NCI-H187 (cell line): Measurements from ENCODE around the gene CYRIA.
A peak's percentile ranks its signal among the peaks of the same experiment; 100 is the strongest.

Experiments
- DNase-seq, 2 experiments: peaks; one replicate each; lab custom pipeline; 2025; lab: John Stamatoyannopoulos, UW

CYRIA gene

DNA sequence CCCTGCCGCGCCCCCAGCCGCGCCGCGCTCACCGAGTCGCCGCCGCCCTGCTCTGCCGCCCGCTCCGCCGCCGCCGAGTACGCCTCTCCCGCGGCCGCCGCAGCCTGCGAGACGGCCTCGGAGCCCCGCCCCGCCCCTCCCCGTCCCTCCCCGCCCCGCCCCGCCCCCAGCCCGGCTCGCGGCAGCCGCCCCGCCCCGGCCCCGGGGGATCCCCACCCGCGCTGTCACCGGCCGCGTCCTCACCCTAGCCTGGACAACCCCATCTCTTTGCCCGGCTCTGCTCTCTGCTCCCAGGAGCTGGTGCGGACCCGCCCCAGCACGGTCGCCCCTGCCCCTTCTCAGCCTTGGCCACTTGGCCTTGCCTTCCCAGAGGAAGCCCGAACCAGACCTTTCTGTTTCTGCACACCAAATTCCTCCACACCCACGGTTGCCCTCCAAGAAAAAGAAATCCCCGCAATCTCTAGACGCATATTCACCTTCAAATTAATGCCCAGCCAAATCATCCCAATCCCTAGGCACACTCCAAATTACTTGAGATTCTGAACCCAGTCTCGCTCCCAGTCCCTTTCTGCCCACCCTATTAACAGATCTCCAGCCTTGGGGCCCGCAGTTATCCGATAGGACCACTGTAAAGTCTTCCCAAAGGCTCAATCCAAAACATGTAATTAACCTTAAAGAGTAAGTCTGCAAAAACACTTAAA, at the start of gene CYRIA:
TSS of gene CYRIA (minus strand) at position 87 of the 701 bp plus-strand sequence. CDS start 77,715 bp downstream, outside the sequence.
- peak in 1 of 2 experiments; percentile 27 for DNase-seq

DNA sequence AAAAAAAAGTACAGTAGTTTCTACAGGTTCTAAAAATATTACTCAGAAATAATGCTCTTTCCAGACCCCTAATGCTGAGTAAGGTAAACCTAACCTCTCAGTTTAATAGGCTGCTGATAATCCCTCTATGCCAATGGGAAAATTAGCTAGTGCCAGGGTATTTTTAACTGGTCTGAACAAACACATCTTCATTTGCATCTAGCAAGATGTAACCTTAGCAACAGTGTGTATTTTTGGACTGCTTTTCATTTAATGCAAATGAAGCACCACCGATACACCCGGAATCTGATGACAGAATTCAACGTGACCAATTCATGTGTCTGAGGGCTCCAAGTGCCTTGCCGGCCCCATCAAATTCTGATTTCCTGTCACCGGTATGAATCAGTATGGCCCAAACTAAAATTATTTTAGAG, 47.4 kb upstream of the CYRIA start:
- no peak for DNase-seq

DNA sequence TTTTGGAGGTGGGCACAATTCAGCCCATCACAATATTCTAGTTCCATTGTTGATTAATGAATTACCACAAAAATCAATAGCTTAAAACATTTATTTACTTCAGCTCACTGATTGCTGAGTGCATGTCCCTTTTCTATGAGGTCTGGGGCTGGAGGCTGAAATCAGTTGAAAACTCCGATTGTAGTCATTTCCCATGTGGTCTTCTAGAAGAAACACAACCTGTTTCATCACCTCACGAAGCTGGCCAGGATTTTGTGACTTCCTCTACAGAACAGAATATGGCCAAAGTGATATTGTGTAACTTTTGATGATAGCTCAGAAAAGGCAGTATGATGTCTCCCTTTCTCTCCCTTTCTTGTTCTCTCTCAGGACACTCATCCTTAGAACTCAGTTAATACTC, 44.1 kb upstream of the CYRIA start:
- no peak for DNase-seq

DNA sequence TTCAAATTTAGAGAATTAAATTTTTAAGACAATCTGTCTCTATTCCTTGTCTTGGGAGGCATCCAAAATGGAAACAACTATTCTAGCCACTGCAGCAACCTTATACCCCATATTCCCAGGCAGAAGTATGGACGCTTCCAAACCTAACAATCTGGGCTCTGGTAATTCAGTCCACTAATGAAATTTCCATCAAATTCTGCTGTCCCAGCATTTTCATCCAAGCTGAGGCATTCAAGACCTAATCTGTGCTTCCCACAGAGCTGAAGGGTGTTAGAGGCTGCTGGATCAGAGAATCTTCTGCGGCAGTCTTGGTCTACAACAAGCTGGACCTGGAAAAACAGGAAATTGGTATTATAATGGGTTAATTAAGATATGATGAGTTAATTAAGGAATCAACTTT, 42.5 kb upstream of the CYRIA start:
- no peak for DNase-seq

DNA sequence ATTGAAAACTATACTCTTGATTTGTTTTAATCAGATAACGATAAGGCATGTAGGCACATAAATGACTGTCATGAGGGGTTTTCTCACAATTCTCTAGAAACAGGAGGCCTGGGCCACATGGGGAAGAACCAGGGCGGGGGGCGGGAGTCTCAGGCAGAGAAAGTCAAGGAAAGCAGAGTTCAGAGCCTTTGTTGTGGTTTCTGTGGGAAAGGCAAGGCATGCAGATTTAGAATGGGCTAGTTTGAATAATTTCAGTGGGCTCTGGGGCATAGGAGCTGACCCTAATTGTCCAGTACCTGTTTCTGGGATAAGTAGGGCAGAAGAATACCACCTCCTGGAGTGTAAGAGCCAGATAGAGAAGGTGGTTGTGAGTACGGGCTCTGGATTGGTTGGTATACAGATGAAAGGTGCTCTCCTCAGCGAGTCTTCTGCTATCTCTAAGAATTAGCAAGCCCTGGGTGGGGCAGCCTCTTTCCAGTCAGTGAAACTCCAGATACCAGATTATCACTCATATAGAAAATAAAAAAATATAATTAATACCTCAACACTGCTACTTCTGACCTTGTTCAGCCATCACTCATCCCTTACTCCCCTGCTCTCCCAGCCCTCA, 41.5 kb upstream of the CYRIA start:
- no peak for DNase-seq

DNA sequence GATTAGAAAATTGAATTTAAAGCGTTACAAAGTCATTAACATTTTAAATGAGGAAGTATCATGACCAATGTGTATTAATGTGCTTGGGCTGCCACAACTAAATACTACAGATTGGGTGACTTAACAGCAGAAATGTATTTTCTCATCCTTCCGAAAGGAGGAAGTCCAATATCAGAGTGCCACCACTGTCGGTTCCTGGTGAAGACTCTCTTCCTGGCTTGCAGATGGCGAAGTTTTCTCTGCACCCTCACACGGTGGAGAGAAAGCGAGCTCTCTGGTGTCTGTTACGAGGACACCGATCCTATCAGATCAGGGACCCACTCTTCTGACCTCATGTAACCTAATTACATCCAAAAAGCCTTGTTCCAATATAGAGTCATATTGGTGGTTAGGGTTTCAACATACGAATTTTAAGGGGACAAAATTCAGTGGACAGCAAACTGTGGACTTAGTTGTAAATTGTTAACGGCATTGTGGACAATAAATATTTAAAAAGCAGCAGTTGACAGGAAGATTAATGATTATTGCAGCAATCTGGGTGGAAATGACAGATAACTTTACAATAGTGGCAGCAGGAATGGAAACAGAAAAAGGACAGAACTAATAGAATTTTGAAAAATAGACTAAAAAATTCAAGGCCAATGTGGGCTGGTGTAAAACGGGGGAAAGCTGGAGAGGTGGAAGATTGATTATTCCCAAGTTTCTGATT, 35.1 kb upstream of the CYRIA start:
- DNase-seq = no peak

DNA sequence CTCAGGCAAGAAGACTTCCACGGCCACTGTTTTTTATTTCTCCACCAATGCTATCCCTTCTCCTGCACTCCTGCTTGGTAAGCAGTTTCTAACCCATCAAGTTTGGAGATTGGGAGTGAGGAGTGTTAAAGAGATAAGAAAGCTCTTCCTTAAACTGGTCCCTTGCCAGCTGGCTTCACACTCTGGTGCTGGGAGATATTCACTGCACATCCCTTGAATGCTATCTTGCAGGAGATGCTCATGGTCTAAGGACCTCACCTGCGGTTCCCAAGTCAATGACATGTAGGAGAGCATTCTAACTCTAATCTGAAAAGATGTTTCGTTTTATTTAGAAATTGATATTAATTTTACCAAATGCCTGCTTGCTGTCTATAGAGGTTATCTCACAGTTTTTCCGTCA, 28.2 kb upstream of the CYRIA start:
- DNase-seq = no peak

DNA sequence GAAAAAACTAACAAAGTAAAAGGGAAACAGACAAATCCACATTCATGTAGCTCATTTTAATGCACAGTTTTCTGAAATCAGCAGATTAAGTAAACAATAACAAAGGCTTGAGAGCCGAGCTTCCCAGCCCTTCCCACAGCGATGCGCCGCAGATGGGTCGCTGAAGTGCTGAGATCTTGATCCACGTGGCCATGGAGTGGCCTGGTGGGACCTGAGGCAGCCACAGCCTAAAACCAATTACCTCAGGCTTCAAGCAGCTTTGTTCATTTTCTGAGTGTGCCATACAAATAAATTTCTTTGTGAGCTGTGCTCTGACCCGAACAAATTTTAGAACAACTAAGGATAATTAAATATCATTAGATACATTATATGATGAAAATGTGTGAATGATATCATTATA, 25.6 kb upstream of the CYRIA start:
- peak; percentile 75 to 84 for DNase-seq

DNA sequence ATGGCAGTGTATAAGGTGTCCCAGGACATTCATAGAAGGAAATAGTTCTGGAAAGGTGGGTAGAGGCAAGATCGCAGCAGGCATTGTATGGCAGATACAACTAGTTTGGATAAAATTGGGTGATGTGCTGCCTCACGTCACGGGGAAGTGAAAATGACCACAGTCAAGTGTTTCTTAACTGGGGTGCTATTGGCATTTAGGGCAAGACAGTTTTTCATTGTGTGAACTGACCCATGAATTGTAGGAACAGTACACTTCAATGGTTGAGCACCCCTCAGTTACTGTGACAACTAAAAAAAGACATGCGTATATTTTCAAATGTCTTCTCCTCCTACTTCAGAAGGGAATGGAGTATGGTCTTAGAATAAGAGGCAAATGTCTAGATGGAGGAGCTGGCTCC, 22.3 kb upstream of the CYRIA start:
- DNase-seq = no peak

DNA sequence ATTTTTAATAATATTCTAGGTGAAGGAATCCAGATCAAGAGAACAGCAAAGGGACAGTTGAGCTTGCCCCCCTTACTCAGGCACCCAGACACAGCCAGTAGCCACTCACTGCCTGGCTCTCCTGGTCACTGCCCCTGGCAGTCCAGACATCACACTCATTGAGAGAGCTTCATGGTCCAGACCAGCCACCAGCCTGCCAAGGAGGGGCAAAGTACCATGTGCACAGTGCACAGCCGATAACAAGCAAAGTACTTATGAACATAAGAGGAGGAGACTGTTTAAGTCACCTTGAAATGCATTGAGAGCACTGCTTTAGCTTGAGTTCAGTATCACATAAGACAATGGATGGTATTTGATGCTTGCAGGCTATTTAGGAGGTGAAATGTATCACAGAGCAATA, 21.6 kb upstream of the CYRIA start:
- DNase-seq = no peak

DNA sequence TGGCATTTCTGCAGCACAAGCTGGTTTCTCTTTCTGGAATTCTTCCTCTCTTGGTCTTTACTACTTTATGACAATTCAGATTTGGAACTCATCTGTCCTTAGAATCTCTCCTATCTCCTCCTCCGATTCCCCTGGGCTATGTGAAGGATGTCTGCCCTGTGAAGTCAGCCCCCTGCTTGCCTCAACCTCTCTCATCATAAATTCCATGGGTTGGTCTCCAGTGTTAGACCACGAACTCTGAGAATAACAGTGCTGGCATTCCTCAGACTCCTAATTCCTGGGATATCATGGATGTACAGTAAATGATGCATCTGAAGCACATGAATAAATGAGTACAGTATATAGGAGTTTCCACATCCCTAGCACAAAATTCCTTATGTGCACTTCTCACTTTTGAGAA, 21.0 kb upstream of the CYRIA start:
- DNase-seq = no peak

DNA sequence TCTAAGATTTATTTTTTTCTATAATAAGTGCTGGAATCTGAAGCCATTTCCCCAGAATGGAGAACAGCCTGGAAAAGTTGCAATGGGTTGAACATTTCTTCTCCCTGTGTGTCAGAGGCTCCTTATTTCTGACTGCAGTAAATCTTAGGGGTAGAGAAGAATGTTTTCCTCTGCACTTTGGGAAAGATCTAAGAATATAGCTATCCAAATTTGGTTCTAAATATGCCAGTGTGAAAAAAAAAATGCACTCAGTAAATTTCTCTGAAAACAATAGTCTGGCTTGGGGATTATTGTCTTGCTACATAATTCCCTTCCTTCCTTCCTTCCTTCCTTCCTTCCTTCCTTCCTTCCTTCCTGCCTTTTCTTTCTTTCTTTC, 19.7 kb upstream of the CYRIA start:
- no peak for DNase-seq

DNA sequence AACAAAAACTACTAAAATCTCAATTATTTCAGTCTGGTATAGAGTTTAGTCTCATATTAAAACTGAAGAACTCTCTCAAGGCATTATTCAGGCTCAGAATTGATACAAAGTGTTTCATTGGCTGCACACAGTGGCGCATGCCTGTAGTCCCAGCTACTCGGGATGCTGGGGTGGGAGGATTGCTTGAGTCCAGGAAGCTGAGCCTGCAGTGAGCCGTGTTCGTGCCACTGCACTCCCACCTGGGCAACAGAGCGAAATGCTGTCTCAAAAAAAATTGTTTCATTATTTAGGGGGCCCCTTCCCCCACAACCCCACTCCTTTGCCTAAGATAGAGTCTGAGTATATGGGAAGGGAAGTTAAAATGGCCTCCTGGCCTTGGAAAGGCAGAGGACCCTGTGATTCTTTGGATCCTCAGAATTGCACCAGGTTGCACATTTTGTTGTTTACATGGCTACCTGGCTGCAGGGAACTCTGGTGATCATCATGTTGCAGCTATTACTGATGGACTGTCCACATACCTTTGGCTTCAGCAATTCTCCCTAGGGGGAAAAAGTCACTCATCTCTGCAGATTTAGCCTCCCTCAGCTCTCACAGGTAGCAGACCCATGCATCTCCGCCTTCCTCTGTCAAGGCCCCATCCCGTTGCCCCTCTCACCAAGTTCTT, 19.2 kb upstream of the CYRIA start:
- DNase-seq = no peak

DNA sequence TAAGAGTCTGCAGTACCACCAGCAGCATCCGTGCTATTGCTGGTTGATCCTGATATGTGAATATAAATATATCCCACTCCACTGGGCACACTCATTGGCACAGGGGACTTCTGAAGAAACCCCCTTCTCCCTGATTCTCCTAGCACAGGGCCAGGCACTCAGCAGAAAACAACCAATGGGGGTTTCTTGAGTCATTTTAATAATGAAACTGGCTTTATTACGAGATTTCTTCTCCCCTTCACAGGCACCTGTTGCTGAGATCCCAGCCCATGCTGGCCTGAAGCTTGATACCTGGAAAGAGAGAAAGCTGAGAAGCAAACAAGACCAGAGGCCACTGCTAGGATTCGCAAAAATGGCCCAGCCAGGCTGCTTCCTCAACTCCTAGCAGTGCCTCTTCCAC, 17.9 kb upstream of the CYRIA start:
- DNase-seq = no peak

DNA sequence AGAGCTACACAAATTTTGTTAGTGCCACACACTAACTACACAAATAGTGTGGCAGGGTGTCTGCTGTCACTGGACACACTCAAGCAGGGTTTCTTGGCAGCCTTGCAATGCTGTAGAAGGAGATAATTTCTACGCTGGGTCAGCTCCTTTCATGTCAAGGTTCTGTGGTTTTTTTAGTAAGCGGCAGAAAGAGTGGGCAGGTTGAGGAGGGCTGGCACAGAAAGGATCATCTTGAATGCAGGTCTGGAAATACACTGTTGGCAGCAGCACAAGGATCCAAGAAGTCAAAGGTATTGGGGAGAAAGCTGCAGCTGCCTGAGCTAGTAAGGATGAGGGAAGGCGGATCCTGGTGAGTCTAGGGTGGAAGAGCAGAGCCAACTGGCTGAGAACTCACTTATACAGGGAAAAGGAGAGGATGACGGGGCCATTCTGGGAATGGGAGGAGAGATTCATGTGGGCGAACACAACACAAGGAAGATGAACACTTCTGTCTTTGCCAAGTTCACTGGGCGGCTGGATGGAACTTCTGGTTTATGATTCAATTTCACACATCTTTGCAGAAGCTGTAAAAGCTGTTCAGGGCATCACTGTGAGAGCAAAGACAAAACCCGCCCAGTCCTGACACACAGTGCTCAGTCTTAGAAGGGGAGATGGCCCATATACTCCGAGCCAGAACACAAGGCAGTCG, 16.9 kb upstream of the CYRIA start:
- DNase-seq = no peak

DNA sequence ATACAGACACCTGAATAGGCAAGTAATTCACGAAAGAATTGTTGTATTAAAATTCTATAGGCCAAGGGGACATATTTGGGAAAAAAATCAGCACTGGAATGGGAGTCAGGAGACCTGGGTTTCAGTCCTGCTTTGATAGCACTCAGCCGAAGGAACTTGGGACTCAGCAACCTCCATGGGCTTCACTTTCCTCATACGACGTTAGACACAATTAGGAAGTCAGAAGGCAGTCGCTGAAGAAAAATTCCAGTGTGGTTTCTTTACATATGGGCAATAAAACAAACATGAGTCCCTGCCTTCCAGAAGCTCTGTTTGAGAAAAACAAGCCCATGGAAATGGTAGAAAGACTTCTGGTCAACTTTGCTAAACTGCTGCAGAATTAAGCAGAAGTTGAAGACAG, 15.1 kb upstream of the CYRIA start:
- DNase-seq = no peak

DNA sequence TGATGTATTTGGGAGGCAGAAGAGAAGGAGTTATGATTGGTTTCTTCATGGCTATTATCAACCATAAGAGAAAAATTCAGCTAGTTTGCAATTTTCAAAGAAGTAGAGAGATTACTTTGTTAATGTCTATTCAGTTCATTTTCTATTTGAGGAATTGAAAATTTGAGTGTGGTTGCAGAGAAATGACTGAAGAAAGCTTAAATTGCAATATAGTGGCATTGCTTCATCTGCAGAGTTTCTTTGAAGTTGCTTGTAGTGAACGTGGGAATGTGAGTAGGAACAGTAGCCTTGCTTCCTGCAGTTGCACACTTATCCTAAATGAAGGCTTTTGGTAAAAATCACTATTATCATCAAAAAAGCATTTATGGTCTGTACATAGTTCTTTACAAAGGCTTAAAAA, 14.7 kb upstream of the CYRIA start:
- DNase-seq = no peak

DNA sequence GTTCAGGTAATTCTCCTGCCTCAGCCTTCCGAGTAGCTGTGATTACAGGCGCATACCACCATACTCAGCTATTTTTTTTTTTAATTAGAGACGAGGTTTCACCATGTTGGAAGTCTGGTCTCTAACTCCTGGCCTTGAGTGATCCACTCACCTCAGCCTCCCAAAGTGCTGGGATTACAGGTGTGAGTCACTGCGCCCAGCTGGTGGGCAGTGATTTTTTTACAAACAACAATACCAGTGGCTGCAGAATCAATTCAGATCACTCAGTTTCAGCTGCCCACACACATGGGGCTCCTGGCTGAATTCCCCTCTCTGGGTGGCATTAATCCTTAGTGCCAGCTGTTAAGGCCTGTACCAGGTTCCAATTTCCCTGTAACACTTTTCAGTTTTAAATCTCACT, 13.3 kb upstream of the CYRIA start:
- DNase-seq = no peak

DNA sequence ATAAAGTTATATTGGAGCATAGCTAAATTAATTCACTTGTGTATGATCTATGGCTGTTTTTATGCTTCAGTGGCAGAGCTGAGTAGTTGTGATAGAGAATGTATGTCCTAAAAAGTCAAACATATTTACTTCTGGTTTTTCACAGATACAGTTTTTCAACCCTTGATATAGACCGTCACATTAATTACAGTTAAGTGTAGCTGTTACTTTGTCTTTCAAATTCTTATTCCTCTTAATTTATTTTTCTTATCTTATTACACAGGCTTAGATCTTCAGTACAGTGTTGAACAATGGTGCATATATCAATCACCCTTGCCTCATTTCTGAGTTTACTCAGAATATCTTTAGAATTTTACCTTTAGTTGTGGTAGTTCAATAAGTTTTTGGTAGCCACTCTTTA, 12.2 kb upstream of the CYRIA start:
- DNase-seq = no peak

DNA sequence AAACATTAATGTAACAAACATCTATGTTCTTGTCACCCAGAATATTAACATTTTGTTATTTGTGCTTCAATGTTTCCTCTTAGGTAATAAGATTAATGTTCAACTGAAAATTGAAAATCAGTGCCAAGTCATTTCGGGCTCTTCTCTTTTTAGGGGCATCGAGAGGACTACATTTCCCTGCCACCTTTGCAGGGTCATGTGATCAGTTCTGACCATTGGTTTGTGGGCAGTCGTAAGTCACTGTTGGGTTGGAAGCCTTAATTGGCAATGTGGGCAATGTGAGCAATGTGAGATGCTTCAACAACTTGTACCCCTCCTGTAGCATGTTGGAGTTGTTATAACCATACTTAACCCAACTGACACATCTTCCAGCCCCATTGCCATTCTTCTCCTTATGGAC, 10.1 kb upstream of the CYRIA start:
- no peak for DNase-seq

DNA sequence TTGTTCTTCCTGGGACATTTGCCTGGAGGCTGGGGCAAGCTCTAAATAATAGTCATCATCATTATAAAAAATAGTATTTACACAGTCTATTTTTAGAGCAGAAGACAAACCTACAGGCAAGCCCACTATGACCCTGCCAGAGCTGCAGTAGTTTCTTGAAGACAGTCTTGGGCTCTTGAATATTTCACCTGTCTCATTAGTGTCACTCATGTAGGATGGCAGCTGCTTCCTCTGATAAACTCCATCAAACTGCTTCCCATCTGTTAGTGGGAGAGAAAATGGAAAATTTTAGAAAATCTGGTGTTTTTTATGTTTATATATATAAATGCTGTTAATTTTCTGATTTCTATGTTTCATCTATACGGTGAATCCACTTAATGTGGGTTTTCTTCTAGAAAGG, 8.5 kb upstream of the CYRIA start:
- no peak for DNase-seq

DNA sequence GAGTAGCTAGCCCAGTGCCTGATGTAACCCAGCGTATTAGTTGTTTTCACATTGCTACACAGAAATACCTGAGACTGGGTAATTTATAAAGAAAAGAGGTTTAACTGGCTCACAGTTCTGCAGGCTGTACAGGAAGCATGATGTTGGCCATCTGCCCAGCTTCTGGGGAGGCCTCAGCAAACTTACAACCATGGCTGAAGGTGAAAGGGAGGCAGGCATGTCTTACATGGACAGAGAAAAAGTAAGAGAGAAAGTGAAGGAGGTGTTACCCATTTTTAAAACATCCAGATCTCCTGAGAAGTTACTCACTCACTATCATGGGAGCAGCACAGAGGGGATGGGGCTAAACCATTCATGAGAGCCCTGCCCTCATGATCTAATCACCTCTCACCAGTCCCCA, 6.1 kb upstream of the CYRIA start:
- no peak for DNase-seq
